GM12891 (cell line): ENCODE results near the gene CPA5.

Experiments used
- POLR2A ChIP-seq: IDR thresholded peaks from 2 replicates; pipeline ENCODE4 v1.6.1; 2011; ENCODE audit warnings: low read depth, low read length, control low read depth
- SPI1 ChIP-seq: IDR thresholded peaks from 2 replicates; pipeline ENCODE4 v1.6.1; 2011; ENCODE audit warnings: low read depth, low read length, control low read depth
- TAF1 ChIP-seq: IDR thresholded peaks from 2 replicates; pipeline ENCODE4 v1.6.1; 2011; ENCODE audit warnings: low read depth, low read length, control low read depth

DNA sequence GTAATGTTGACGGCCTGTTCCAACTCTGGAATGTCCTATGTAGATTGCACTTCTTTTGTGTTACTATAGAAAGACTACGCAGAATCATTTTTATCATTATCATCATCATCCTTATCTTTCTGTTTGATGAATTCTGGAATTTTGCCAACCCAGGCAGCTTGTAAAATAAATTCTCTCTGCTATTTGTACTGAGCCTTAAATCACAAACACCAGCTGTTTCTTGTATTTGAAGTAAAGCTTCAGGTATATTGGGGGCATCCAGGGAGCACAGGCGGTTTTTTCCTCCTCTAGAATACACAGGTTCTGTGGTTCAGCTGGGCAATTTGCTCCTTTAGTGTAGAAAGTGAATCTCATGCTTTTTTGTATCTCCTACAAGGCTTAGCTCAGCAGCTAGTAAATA lies 14.9 kb upstream of the CPA5 start:
- no peak for TF ChIP-seq POLR2A
- no peak for TF ChIP-seq SPI1
- no peak for TF ChIP-seq TAF1
